ENCODE data around the gene CFAP45. TPM values are rescaled to one million over a fixed set of nuclear protein-coding genes. Genes with fewer than 3 reads are reported as not detected.

Gene CFAP45
- total RNA-seq, 2 donors from 2014 or later = 0.95 to 2.1 TPM

GRCh38 chr1:159869607-159870006 lies 30.4 kb downstream of the CFAP45 start:
- TF ChIP-seq CTCF (IDR thresholded peaks at IDR 0.05) = no peak
- Histone ChIP-seq H3K4me1 (ENCODE audit: control insufficient read depth in 1 of 2, low read depth in 2 of 2) (no peaks in the 10 kb centered on the region), H3K27ac (no peak overlapping the region), H3K9me3 (no peaks in the 10 kb centered on the region), H3K27me3 (replicated peaks; ENCODE audit: insufficient read depth) (no peaks in the 10 kb centered on the region), H3K36me3 (no peaks in the 10 kb centered on the region), H3K4me3 (no peak overlapping the region)
- no peak for DNase-seq (ENCODE audit: low spot score)
- no peak for ATAC-seq (ENCODE audit: insufficient number of reproducible peaks, low FRiP score, low read depth)

GRCh38 chr1:159869173-159869572 lies 30.8 kb downstream of the CFAP45 start:
- no peak for TF ChIP-seq CTCF (IDR thresholded peaks at IDR 0.05)
- DNase-seq (ENCODE audit: low spot score) (no peak), ATAC-seq (ENCODE audit: insufficient number of reproducible peaks, low FRiP score, low read depth) (no peak)
- Histone ChIP-seq H3K4me3 (no peak overlapping the region), H3K27me3 (replicated peaks; ENCODE audit: insufficient read depth) (no peaks in the 10 kb centered on the region), H3K27ac (no peak overlapping the region), H3K9me3 (no peaks in the 10 kb centered on the region), H3K36me3 (no peaks in the 10 kb centered on the region), H3K4me1 (ENCODE audit: control insufficient read depth in 1 of 2, low read depth in 2 of 2) (no peaks in the 10 kb centered on the region)

GRCh38 chr1:159868766-159869165 lies 31.2 kb downstream of the CFAP45 start:
- TF ChIP-seq CTCF (IDR thresholded peaks at IDR 0.05) = no peak
- H3K36me3 ChIP-seq = no peaks in the 10 kb centered on the region
- no peak overlapping the region for H3K27ac ChIP-seq

GRCh38 chr1:159867664-159868026 lies 32.3 kb downstream of the CFAP45 start:
- no peak for DNase-seq (ENCODE audit: low spot score)

More at GRCh38 chr1:159868766-159869165, 31.2 kb downstream of the CFAP45 start:
- Histone ChIP-seq H3K4me1 (ENCODE audit: control insufficient read depth in 1 of 2, low read depth in 2 of 2) (no peaks in the 10 kb centered on the region), H3K27me3 (replicated peaks; ENCODE audit: insufficient read depth) (no peaks in the 10 kb centered on the region), H3K4me3 (no peak overlapping the region), H3K9me3 (no peaks in the 10 kb centered on the region)
- ATAC-seq (ENCODE audit: insufficient number of reproducible peaks, low FRiP score, low read depth) (no peak), DNase-seq (ENCODE audit: low spot score) (no peak)

GRCh38 chr1:159866905-159867663 lies 32.9 kb downstream of the CFAP45 start:
- Histone ChIP-seq H3K36me3 (no peaks in the 10 kb centered on the region), H3K9me3 (no peaks in the 10 kb centered on the region), H3K4me3 (no peak overlapping the region), H3K27me3 (replicated peaks; ENCODE audit: insufficient read depth) (no peaks in the 10 kb centered on the region), H3K27ac (no peak overlapping the region), H3K4me1 (ENCODE audit: control insufficient read depth in 1 of 2, low read depth in 2 of 2) (no peaks in the 10 kb centered on the region)
- ATAC-seq (ENCODE audit: insufficient number of reproducible peaks, low FRiP score, low read depth) (no peak), DNase-seq (ENCODE audit: low spot score) (no peak)
- no peak for TF ChIP-seq CTCF (IDR thresholded peaks at IDR 0.05)

More at GRCh38 chr1:159867664-159868026, 32.3 kb downstream of the CFAP45 start:
- ATAC-seq (ENCODE audit: insufficient number of reproducible peaks, low FRiP score, low read depth) = no peak
- Histone ChIP-seq H3K4me1 (ENCODE audit: control insufficient read depth in 1 of 2, low read depth in 2 of 2) (no peaks in the 10 kb centered on the region), H3K4me3 (no peak overlapping the region), H3K27ac (no peak overlapping the region), H3K36me3 (no peaks in the 10 kb centered on the region), H3K27me3 (replicated peaks; ENCODE audit: insufficient read depth) (no peaks in the 10 kb centered on the region), H3K9me3 (no peaks in the 10 kb centered on the region)
- no peak for TF ChIP-seq CTCF (IDR thresholded peaks at IDR 0.05)
